HEK293T (cell line): ENCODE data around the gene PHAF1.

ENCODE experiments used
- ARNT ChIP-seq: fragments of 450-650 bp; IDR thresholded peaks from 2 replicates; pipeline ENCODE4 v1.6.1; 2017; ENCODE audit warnings: mild to moderate bottlenecking
- BHLHE40 ChIP-seq: fragments of 450-650 bp; IDR thresholded peaks from 2 replicates; pipeline ENCODE4 v1.6.1; 2016; ENCODE audit warnings: mild to moderate bottlenecking, moderate library complexity, borderline replicate concordance
- ELF4 ChIP-seq: fragments of 450-650 bp; IDR thresholded peaks from 2 replicates; pipeline ENCODE4 v1.6.1; 2017; ENCODE audit warnings: antibody characterized with exemption
- FOXA1 ChIP-seq: fragments of 450-650 bp; IDR thresholded peaks from 2 replicates; pipeline ENCODE4 v1.6.1; 2016; ENCODE audit warnings: mild to moderate bottlenecking
- FOXK2 ChIP-seq: fragments of 450-650 bp; IDR thresholded peaks from 2 replicates; pipeline ENCODE4 v1.6.1; 2016; ENCODE audit warnings: mild to moderate bottlenecking
- FOXM1 ChIP-seq: fragments of 450-650 bp; IDR thresholded peaks from 2 replicates; pipeline ENCODE4 v1.6.1; 2017; ENCODE audit warnings: mild to moderate bottlenecking, borderline replicate concordance
- HDGF ChIP-seq: fragments of 450-650 bp; IDR thresholded peaks from 2 replicates; pipeline ENCODE4 v1.6.1; 2017; ENCODE audit warnings: antibody characterized with exemption, borderline replicate concordance
- L3MBTL2 ChIP-seq: fragments of 450-650 bp; conservative IDR thresholded peaks from 2 replicates; pipeline ENCODE4 v1.6.1; 2016; ENCODE audit warnings: mild to moderate bottlenecking
- LEF1 ChIP-seq: fragments of 450-650 bp; IDR thresholded peaks from 2 replicates; pipeline ENCODE4 v1.6.1; 2017; ENCODE audit warnings: mild to moderate bottlenecking, borderline replicate concordance
- PKNOX1 ChIP-seq: fragments of 450-650 bp; IDR thresholded peaks from 2 replicates; pipeline ENCODE4 v1.6.1; 2016
- SP1 ChIP-seq: fragments of 450-650 bp; IDR thresholded peaks from 2 replicates; pipeline ENCODE4 v1.6.1; 2017
- SUZ12 ChIP-seq: fragments of 450-650 bp; IDR thresholded peaks from 2 replicates; pipeline ENCODE4 v1.6.1; 2016; ENCODE audit warnings: mild to moderate bottlenecking
- ZNF384 ChIP-seq: fragments of 450-650 bp; IDR thresholded peaks from 2 replicates; pipeline ENCODE4 v1.6.1; 2016

- no peak for TF ChIP-seq FOXA1
- no peak for TF ChIP-seq ARNT
- TF ChIP-seq FOXM1 = no peak
- TF ChIP-seq BHLHE40 = no peak
- TF ChIP-seq FOXK2 = no peak
- TF ChIP-seq LEF1 = no peak
- TF ChIP-seq ELF4 = no peak
- no peak for TF ChIP-seq ZNF384
- TF ChIP-seq L3MBTL2 = no peak
- no peak for TF ChIP-seq SP1
- no peak for TF ChIP-seq SUZ12
- TF ChIP-seq HDGF = no peak
- TF ChIP-seq PKNOX1 = no peak
Observed at GRCh38 chr16:67091906-67092566, 17.7 kb upstream of the PHAF1 start.
